Neuronal stem cell (in vitro differentiated cells): Measurements from ENCODE around the gene CPNE5.

ENCODE experiments used
- DNase-seq: peaks from one replicate; pipeline ENCODE4 v3.0.0-alpha.2; 2013; ENCODE audit warnings: low spot score
- H2AFZ ChIP-seq: one replicate; pipeline ENCODE4 v1.6.1; 2013; ENCODE audit warnings: mild to moderate bottlenecking, low read length, inconsistent platforms
- H2AK5ac ChIP-seq: 2 replicates; pipeline ENCODE4 v1.6.1; 2013; ENCODE audit warnings: low read depth, mild to moderate bottlenecking, inconsistent platforms, low read length, moderate library complexity, mixed read lengths
- H2BK120ac ChIP-seq: 2 replicates; pipeline ENCODE4 v1.6.1; 2013; ENCODE audit warnings: low read depth, mild to moderate bottlenecking, inconsistent platforms, low read length, moderate library complexity, mixed read lengths
- H2BK12ac ChIP-seq: one replicate; pipeline ENCODE4 v1.6.1; 2013; ENCODE audit warnings: low read length, inconsistent platforms
- H2BK15ac ChIP-seq: 2 replicates; pipeline ENCODE4 v1.6.1; 2013; ENCODE audit warnings: mild to moderate bottlenecking, low read length, inconsistent platforms, mixed read lengths
- H2BK5ac ChIP-seq: one replicate; pipeline ENCODE4 v1.6.1; 2013; ENCODE audit warnings: inconsistent platforms, mild to moderate bottlenecking, low read length, moderate library complexity
- H3K14ac ChIP-seq: one replicate; pipeline ENCODE4 v1.6.1; 2013; ENCODE audit warnings: low read length, inconsistent platforms
- H3K18ac ChIP-seq: 2 replicates; pipeline ENCODE4 v1.6.1; 2013; ENCODE audit warnings: low read length, inconsistent platforms
- H3K23ac ChIP-seq: 2 replicates; pipeline ENCODE4 v1.6.1; 2013; ENCODE audit warnings: low read depth, mild to moderate bottlenecking, mixed read lengths, low read length, inconsistent platforms; ENCODE audit not compliant: poor library complexity
- H3K27ac ChIP-seq: replicated peaks from 3 replicates; pipeline ENCODE4 v1.5.1; 2013; ENCODE audit warnings: low read length, inconsistent platforms
- H3K27me3 ChIP-seq, 3 experiments: 2 replicates each; pipeline ENCODE4 v1.6.1; 2013; ENCODE audit warnings: low read length in 3 of 3, mild to moderate bottlenecking in 2 of 3, inconsistent platforms in 1 of 3, low read depth in 1 of 3, mixed read lengths in 1 of 3, moderate library complexity in 1 of 3; ENCODE audit not compliant: control insufficient read depth in 3 of 3, insufficient read depth in 3 of 3
- H3K36me3 ChIP-seq, 2 donors: replicated peaks in 1 of 2; 2 replicates each; pipeline ENCODE4 v1.6.1; 2013; ENCODE audit warnings: low read length in 2 of 2; ENCODE audit not compliant: control insufficient read depth in 2 of 2, insufficient read depth in 2 of 2
- H3K4ac ChIP-seq: 2 replicates; pipeline ENCODE4 v1.6.1; 2013; ENCODE audit warnings: inconsistent platforms, mild to moderate bottlenecking, low read length, moderate library complexity
- H3K4me1 ChIP-seq, 2 donors: 1 replicate in 1 of 2; 2 replicates in 1 of 2; pipeline ENCODE4 v1.6.1; 2013; ENCODE audit warnings: low read length in 2 of 2, low read depth in 1 of 2; ENCODE audit not compliant: control insufficient read depth in 2 of 2, insufficient read depth in 1 of 2
- H3K4me2 ChIP-seq: one replicate; pipeline ENCODE4 v1.6.1; 2013; ENCODE audit warnings: mild to moderate bottlenecking, low read length, inconsistent platforms; ENCODE audit not compliant: insufficient read depth, poor library complexity, severe bottlenecking
- H3K4me3 ChIP-seq, 2 donors: 2 replicates each; pipeline ENCODE4 v1.5.1; 2013; ENCODE audit warnings: low read length in 2 of 2, mild to moderate bottlenecking in 2 of 2, inconsistent platforms in 1 of 2, moderate library complexity in 1 of 2
- H3K79me1 ChIP-seq: one replicate; pipeline ENCODE4 v1.6.1; 2013; ENCODE audit warnings: low read depth, mild to moderate bottlenecking, inconsistent platforms, low read length, moderate library complexity
- H3K9ac ChIP-seq: one replicate; pipeline ENCODE4 v1.6.1; 2013; ENCODE audit warnings: mild to moderate bottlenecking, low read depth, low read length, inconsistent platforms; ENCODE audit not compliant: poor library complexity
- H3K9me3 ChIP-seq, 2 donors: replicated peaks in 1 of 2; 2 replicates each; pipeline versions ENCODE3 to v1.6.1; 2013; ENCODE audit warnings: low read length in 2 of 2, mild to moderate bottlenecking in 2 of 2, inconsistent platforms in 1 of 2, low read depth in 1 of 2, mixed read lengths in 1 of 2, moderate library complexity in 1 of 2; ENCODE audit not compliant: control insufficient read depth in 2 of 2, insufficient read depth in 1 of 2
- H4K8ac ChIP-seq: one replicate; pipeline ENCODE4 v1.6.1; 2013; ENCODE audit warnings: low read depth, mild to moderate bottlenecking, inconsistent platforms, low read length, moderate library complexity
- H4K91ac ChIP-seq: one replicate; pipeline ENCODE4 v1.6.1; 2013; ENCODE audit warnings: low read length, low read depth, mild to moderate bottlenecking, inconsistent platforms; ENCODE audit not compliant: poor library complexity
- WGBS, 2 donors: extraction: QIAGEN DNeasy Blood & Tissue Kit; methylation state at CpG; one replicate each; pipeline ENCODE4 v1.1.7; 2013; ENCODE audit warnings: missing lambda C conversion rate in 2 of 2, mixed read lengths in 1 of 2; ENCODE audit not compliant: insufficient read length in 2 of 2, insufficient replicate concordance in 1 of 2; ENCODE audit errors: extremely low coverage in 2 of 2; 5-methylcytosine and 5-hydroxymethylcytosine counted together

Gene CPNE5

GRCh38 chr6:36803908-36804307 lies 35.3 kb downstream of the CPNE5 start:
- Histone ChIP-seq H3K9me3 (no peaks in the 10 kb centered on the region), H3K27me3 (peaks cover 0 to 11% (median 0%) of the 10 kb centered on the region in 3 experiments), H2BK5ac (no peak overlapping the region), H3K36me3 (no peaks in the 10 kb centered on the region), H3K23ac (no peak overlapping the region), H4K8ac (no peak overlapping the region), H3K4me3 (no peak overlapping the region), H2BK120ac (no peak overlapping the region), H2AFZ (no peak overlapping the region), H2BK15ac (no peak overlapping the region), H3K4ac (no peak overlapping the region), H3K4me1 (peaks cover 18 to 23% of the 10 kb centered on the region in 2 donors), H3K4me2 (no peak overlapping the region), H3K27ac (no peak overlapping the region), H3K79me1 (no peaks in the 10 kb centered on the region), H3K14ac (no peak overlapping the region), H2AK5ac (no peak overlapping the region), H3K9ac (no peak overlapping the region), H4K91ac (no peak overlapping the region), H2BK12ac (no peak overlapping the region), H3K18ac (no peak overlapping the region)
- WGBS, 2 donors, result no CpG with 5 or more reads among the region's 1 CpG
- DNase-seq, result no peak

GRCh38 chr6:36803482-36803881 lies 35.8 kb downstream of the CPNE5 start:
- no peak overlapping the region for H3K23ac ChIP-seq
- no peak overlapping the region for H3K14ac ChIP-seq
- no peak overlapping the region for H2BK12ac ChIP-seq
- no peak overlapping the region for H2AFZ ChIP-seq
- H3K79me1 ChIP-seq, result no peaks in the 10 kb centered on the region
- no peak overlapping the region for H4K8ac ChIP-seq
- no peak overlapping the region for H3K4me3 ChIP-seq
- H2BK120ac ChIP-seq, result no peak overlapping the region
- no peak overlapping the region for H3K27ac ChIP-seq
- H3K9me3 ChIP-seq, result no peaks in the 10 kb centered on the region
- H2BK5ac ChIP-seq, result no peak overlapping the region
- H3K18ac ChIP-seq, result no peak overlapping the region
- no peak overlapping the region for H2AK5ac ChIP-seq
- H3K9ac ChIP-seq, result no peak overlapping the region
- H2BK15ac ChIP-seq, result no peak overlapping the region
- WGBS, 2 donors, result no CpG with 5 or more reads among the region's 6 CpGs
- H4K91ac ChIP-seq, result no peak overlapping the region
- no peak overlapping the region for H3K4me2 ChIP-seq
- no peaks in the 10 kb centered on the region for H3K36me3 ChIP-seq
- H3K4ac ChIP-seq, result no peak overlapping the region
- peaks cover 0 to 11% (median 0%) of the 10 kb centered on the region in 3 experiments for H3K27me3 ChIP-seq
- H3K4me1 ChIP-seq, result peaks cover 18 to 23% of the 10 kb centered on the region in 2 donors
- no peak for DNase-seq

- WGBS, 2 donors, result no CpG with 5 or more reads among the region's 10 CpGs
- H3K4me3 ChIP-seq, result no peak overlapping the region
- H2AFZ ChIP-seq, result no peak overlapping the region
- H3K14ac ChIP-seq, result no peak overlapping the region
- H2BK15ac ChIP-seq, result no peak overlapping the region
- peaks cover 0 to 11% (median 0%) of the 10 kb centered on the region in 3 experiments for H3K27me3 ChIP-seq
- H3K4me2 ChIP-seq, result no peak overlapping the region
- H3K4me1 ChIP-seq, result peaks cover 9 to 15% of the 10 kb centered on the region in 2 donors
- H4K91ac ChIP-seq, result no peak overlapping the region
- no peak overlapping the region for H3K23ac ChIP-seq
- H3K9ac ChIP-seq, result no peak overlapping the region
- no peaks in the 10 kb centered on the region for H3K79me1 ChIP-seq
- no peak overlapping the region for H3K18ac ChIP-seq
- H3K36me3 ChIP-seq, result no peaks in the 10 kb centered on the region
- no peak overlapping the region for H4K8ac ChIP-seq
- H2BK120ac ChIP-seq, result no peak overlapping the region
- H3K4ac ChIP-seq, result no peak overlapping the region
- H2AK5ac ChIP-seq, result no peak overlapping the region
- H3K27ac ChIP-seq, result no peak overlapping the region
- H3K9me3 ChIP-seq, result no peaks in the 10 kb centered on the region
- no peak for DNase-seq
- H2BK12ac ChIP-seq, result no peak overlapping the region
- no peak overlapping the region for H2BK5ac ChIP-seq
These were observed 38.8 kb downstream of the CPNE5 start for GRCh38 chr6:36800223-36801076.

- Histone ChIP-seq H3K9ac (no peak overlapping the region), H2BK120ac (no peak overlapping the region), H3K27me3 (peaks cover 0 to 11% (median 0%) of the 10 kb centered on the region in 3 experiments), H3K4ac (no peak overlapping the region), H3K4me2 (no peak overlapping the region), H2AFZ (no peak overlapping the region), H4K91ac (no peak overlapping the region), H3K79me1 (no peaks in the 10 kb centered on the region), H2AK5ac (no peak overlapping the region), H2BK15ac (no peak overlapping the region), H3K9me3 (no peaks in the 10 kb centered on the region), H2BK12ac (no peak overlapping the region), H4K8ac (no peak overlapping the region), H2BK5ac (no peak overlapping the region), H3K14ac (no peak overlapping the region), H3K4me1 (peaks cover 7 to 8% of the 10 kb centered on the region in 2 donors), H3K36me3 (no peaks in the 10 kb centered on the region), H3K27ac (no peak overlapping the region), H3K23ac (no peak overlapping the region), H3K18ac (no peak overlapping the region), H3K4me3 (no peak overlapping the region)
- WGBS, 2 donors, result no CpG with 5 or more reads among the region's 3 CpGs
- DNase-seq, result no peak
These were observed 40.4 kb downstream of the CPNE5 start for GRCh38 chr6:36798852-36799251.
